H9 (cell line): ENCODE results near the gene DUSP16. TPM values are rescaled to one million over a fixed set of nuclear protein-coding genes. Genes with fewer than 3 reads are reported as not detected.

Experiments
- DNase-seq: peaks from one replicate; pipeline ENCODE4 v3.0.0-alpha.2; 2017
- H2AFZ ChIP-seq: one replicate; pipeline ENCODE4 v1.6.1; 2013; ENCODE audit warnings: mild to moderate bottlenecking, low read length, control low read depth, moderate library complexity
- H2AK5ac ChIP-seq: 2 replicates; pipeline ENCODE4 v1.6.1; 2013; ENCODE audit warnings: low read length, control low read depth, mixed read lengths; ENCODE audit not compliant: insufficient read length
- H2BK120ac ChIP-seq: one replicate; pipeline ENCODE4 v1.6.1; 2013; ENCODE audit warnings: low read depth, mild to moderate bottlenecking, low read length, control low read depth, inconsistent platforms; ENCODE audit not compliant: poor library complexity, severe bottlenecking
- H2BK12ac ChIP-seq: 2 replicates; pipeline ENCODE4 v1.6.1; 2013; ENCODE audit warnings: low read length, control low read depth, mixed read lengths, low read depth; ENCODE audit not compliant: insufficient read length
- H2BK15ac ChIP-seq: 2 replicates; pipeline ENCODE4 v1.6.1; 2013; ENCODE audit warnings: low read depth, low read length, control low read depth
- H2BK20ac ChIP-seq: one replicate; pipeline ENCODE4 v1.6.1; 2013; ENCODE audit warnings: low read depth, mild to moderate bottlenecking, low read length, control low read depth, inconsistent platforms; ENCODE audit not compliant: poor library complexity, severe bottlenecking
- H2BK5ac ChIP-seq: 2 replicates; pipeline ENCODE4 v1.6.1; 2013; ENCODE audit warnings: low read length, control low read depth, mixed read lengths; ENCODE audit not compliant: insufficient read length
- H3K14ac ChIP-seq: 2 replicates; pipeline ENCODE4 v1.6.1; 2013; ENCODE audit warnings: low read length, control low read depth; ENCODE audit not compliant: insufficient read depth
- H3K18ac ChIP-seq: 2 replicates; pipeline ENCODE4 v1.6.1; 2013; ENCODE audit warnings: low read depth, mild to moderate bottlenecking, mixed read lengths, low read length, control low read depth; ENCODE audit not compliant: insufficient read length
- H3K23ac ChIP-seq: 2 replicates; pipeline ENCODE4 v1.6.1; 2013; ENCODE audit warnings: low read length, control low read depth, mixed read lengths, low read depth; ENCODE audit not compliant: insufficient read length
- H3K23me2 ChIP-seq: 2 replicates; pipeline ENCODE4 v1.6.1; 2013; ENCODE audit warnings: low read depth, mild to moderate bottlenecking, mixed read lengths, low read length, control low read depth; ENCODE audit not compliant: insufficient read length, poor library complexity, severe bottlenecking
- H3K27ac ChIP-seq: 2 replicates; pipeline ENCODE4 v1.5.1; 2013; ENCODE audit warnings: low read length, control low read depth, mixed read lengths, low read depth; ENCODE audit not compliant: insufficient read length
- H3K27me3 ChIP-seq: 2 replicates; pipeline ENCODE4 v1.6.1; 2013; ENCODE audit warnings: low read length, control low read depth, inconsistent platforms; ENCODE audit not compliant: insufficient read depth
- H3K4ac ChIP-seq: 2 replicates; pipeline ENCODE4 v1.6.1; 2013; ENCODE audit warnings: low read depth, mild to moderate bottlenecking, control low read depth, inconsistent platforms, low read length, moderate library complexity
- H3K4me1 ChIP-seq: 2 replicates; pipeline ENCODE4 v1.6.1; 2013; ENCODE audit warnings: low read length, control low read depth, inconsistent platforms; ENCODE audit not compliant: insufficient read depth
- H3K4me2 ChIP-seq: 2 replicates; pipeline ENCODE4 v1.6.1; 2013; ENCODE audit warnings: low read length, control low read depth, mixed read lengths; ENCODE audit not compliant: insufficient read length, insufficient read depth
- H3K56ac ChIP-seq: 2 replicates; pipeline ENCODE4 v1.6.1; 2013; ENCODE audit warnings: low read depth, mild to moderate bottlenecking, mixed read lengths, low read length, control low read depth; ENCODE audit not compliant: insufficient read length
- H3K79me1 ChIP-seq: 2 replicates; pipeline ENCODE4 v1.6.1; 2013; ENCODE audit warnings: low read depth, mild to moderate bottlenecking, moderate library complexity, low read length, control low read depth, inconsistent platforms; ENCODE audit not compliant: insufficient read depth, poor library complexity, severe bottlenecking
- H3K79me2 ChIP-seq: 2 replicates; pipeline ENCODE4 v1.6.1; 2013; ENCODE audit warnings: low read length, control low read depth, inconsistent platforms; ENCODE audit not compliant: insufficient read depth
- H3K9ac ChIP-seq: 2 replicates; pipeline ENCODE4 v1.6.1; 2013; ENCODE audit warnings: low read length, control low read depth, mixed read lengths; ENCODE audit not compliant: insufficient read length; ENCODE audit errors: extremely low read depth
- H3K9me3 ChIP-seq: one replicate; pipeline ENCODE4 v1.6.1; 2013; ENCODE audit warnings: low read depth, low read length, inconsistent platforms; ENCODE audit not compliant: control insufficient read depth
- H3T11ph ChIP-seq: one replicate; pipeline ENCODE4 v1.6.1; 2013; ENCODE audit warnings: mild to moderate bottlenecking, low read length, control low read depth, inconsistent platforms
- H4K20me1 ChIP-seq: one replicate; pipeline ENCODE4 v1.6.1; 2013; ENCODE audit not compliant: control insufficient read depth, insufficient read length, insufficient read depth
- H4K5ac ChIP-seq: 2 replicates; pipeline ENCODE4 v1.6.1; 2013; ENCODE audit warnings: low read depth, mild to moderate bottlenecking, mixed read lengths, low read length, control low read depth; ENCODE audit not compliant: insufficient read length
- H4K8ac ChIP-seq: replicated peaks from 2 replicates; pipeline ENCODE4 v1.6.1; 2013; ENCODE audit warnings: low read length, control low read depth, mixed read lengths, low read depth; ENCODE audit not compliant: insufficient read length
- H4K91ac ChIP-seq: 2 replicates; pipeline ENCODE4 v1.6.1; 2013; ENCODE audit warnings: low read depth, mild to moderate bottlenecking, moderate library complexity, mixed read lengths, low read length, control low read depth; ENCODE audit not compliant: insufficient read length
- H3K27ac Mint-ChIP-seq, 3 experiments: 2 replicates in 2 of 3; 3 replicates in 1 of 3; pipeline ENCODE4 v1.8.0; 2020 to 2021; ENCODE audit warnings: mixed read lengths in 3 of 3, mild to moderate bottlenecking in 1 of 3, moderate library complexity in 1 of 3
- H3K27me3 Mint-ChIP-seq: 2 replicates; pipeline ENCODE4 v1.8.0; 2021; ENCODE audit warnings: low read depth, mild to moderate bottlenecking, moderate library complexity, mixed read lengths
- H3K36me3 Mint-ChIP-seq, 3 experiments: 2 replicates in 2 of 3; 3 replicates in 1 of 3; pipeline ENCODE4 v1.8.0; 2020 to 2021; ENCODE audit warnings: low read depth in 3 of 3, mixed read lengths in 3 of 3; ENCODE audit not compliant: insufficient read depth in 1 of 3
- H3K4me1 Mint-ChIP-seq, 2 experiments: 2 replicates each; pipeline ENCODE4 v1.8.0; 2020; ENCODE audit warnings: mixed read lengths in 2 of 2
- H3K4me3 Mint-ChIP-seq, 2 experiments: 2 replicates in 1 of 2; 3 replicates in 1 of 2; pipeline ENCODE4 v1.8.0; 2020 to 2021; ENCODE audit warnings: mild to moderate bottlenecking in 2 of 2, mixed read lengths in 2 of 2, moderate library complexity in 1 of 2
- H3K9me3 Mint-ChIP-seq, 2 experiments: 2 replicates in 1 of 2; 3 replicates in 1 of 2; pipeline ENCODE4 v1.8.0; 2020; ENCODE audit warnings: mild to moderate bottlenecking in 2 of 2, mixed read lengths in 2 of 2, moderate library complexity in 1 of 2
- total RNA-seq: library from RNA; stranded (reverse); gene quantifications from 2 replicates; pipeline ENCODE4 v1.2.1, GENCODE V29; 2021
- TF ChIP-seq, protein P1 (sequence below): fragments of 200-600 bp; sonication (generic); conservative IDR thresholded peaks from 3 replicates; pipeline ENCODE4 v1.8.0; 2021; ENCODE audit warnings: antibody characterized with exemption, mild to moderate bottlenecking

Gene DUSP16
- total RNA-seq, 1 experiment from 2014 or later: 64.0 TPM

DNA sequence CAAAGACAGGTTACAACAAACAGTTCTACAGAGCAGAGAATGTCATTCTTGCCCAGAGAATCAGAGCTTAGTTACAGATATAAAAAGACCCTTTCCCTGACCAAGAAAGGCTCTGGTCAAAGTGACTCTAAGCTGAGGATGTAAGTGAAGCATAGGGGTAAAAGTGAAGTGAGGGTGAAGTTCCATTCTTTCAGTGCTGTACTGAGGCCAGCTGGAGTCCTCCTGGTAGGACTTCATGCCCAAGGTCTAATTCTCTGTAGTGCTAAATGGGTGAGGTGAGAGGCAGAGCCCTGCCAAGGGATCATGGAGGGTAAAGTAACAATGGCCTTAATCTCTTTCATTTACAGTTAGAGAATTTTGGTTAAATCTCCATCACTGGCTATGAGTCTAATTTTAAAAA, 38.5 kb downstream of the DUSP16 start:
- no peaks in the 10 kb centered on the region for H4K20me1 ChIP-seq
- peaks cover 16% of the 10 kb centered on the region for H3K4me1 ChIP-seq
- H4K91ac ChIP-seq: no peak overlapping the region
- H3K4ac ChIP-seq: no peak overlapping the region
- no peak overlapping the region for H3K9ac ChIP-seq
- no peak overlapping the region for H2BK15ac ChIP-seq
- H2BK120ac ChIP-seq: no peak overlapping the region
- no peak overlapping the region for H2BK20ac ChIP-seq
- Mint-ChIP-seq H3K36me3 (peaks cover 0 to 17% (median 14%) of the 10 kb centered on the region in 3 experiments; a peak in 4 of 7 replicates), H3K27ac (no peak overlapping the region), H3K4me3 (no peak overlapping the region), H3K27me3 (no peaks in the 10 kb centered on the region), H3K4me1 (peaks cover 64 to 69% of the 10 kb centered on the region in 2 experiments), H3K9me3 (no peaks in the 10 kb centered on the region)
- H3K27ac ChIP-seq: no peak overlapping the region
- H3K23ac ChIP-seq: no peak overlapping the region
- no peak overlapping the region for H2AFZ ChIP-seq
- H2BK12ac ChIP-seq: no peak overlapping the region
- no peaks in the 10 kb centered on the region for H3K9me3 ChIP-seq
- no peak overlapping the region for H3K56ac ChIP-seq
- peaks cover 16% of the 10 kb centered on the region; the same call in 1 of the 2 replicates for H3K79me2 ChIP-seq
- peaks cover 7% of the 10 kb centered on the region for H3K79me1 ChIP-seq
- no peak for DNase-seq
- H3K23me2 ChIP-seq: no peaks in the 10 kb centered on the region
- TF ChIP-seq, protein P1, sequence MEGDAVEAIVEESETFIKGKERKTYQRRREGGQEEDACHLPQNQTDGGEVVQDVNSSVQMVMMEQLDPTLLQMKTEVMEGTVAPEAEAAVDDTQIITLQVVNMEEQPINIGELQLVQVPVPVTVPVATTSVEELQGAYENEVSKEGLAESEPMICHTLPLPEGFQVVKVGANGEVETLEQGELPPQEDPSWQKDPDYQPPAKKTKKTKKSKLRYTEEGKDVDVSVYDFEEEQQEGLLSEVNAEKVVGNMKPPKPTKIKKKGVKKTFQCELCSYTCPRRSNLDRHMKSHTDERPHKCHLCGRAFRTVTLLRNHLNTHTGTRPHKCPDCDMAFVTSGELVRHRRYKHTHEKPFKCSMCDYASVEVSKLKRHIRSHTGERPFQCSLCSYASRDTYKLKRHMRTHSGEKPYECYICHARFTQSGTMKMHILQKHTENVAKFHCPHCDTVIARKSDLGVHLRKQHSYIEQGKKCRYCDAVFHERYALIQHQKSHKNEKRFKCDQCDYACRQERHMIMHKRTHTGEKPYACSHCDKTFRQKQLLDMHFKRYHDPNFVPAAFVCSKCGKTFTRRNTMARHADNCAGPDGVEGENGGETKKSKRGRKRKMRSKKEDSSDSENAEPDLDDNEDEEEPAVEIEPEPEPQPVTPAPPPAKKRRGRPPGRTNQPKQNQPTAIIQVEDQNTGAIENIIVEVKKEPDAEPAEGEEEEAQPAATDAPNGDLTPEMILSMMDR: no peak
- H3T11ph ChIP-seq: no peak overlapping the region
- H3K27me3 ChIP-seq: no peaks in the 10 kb centered on the region; the same call in 1 of the 2 replicates
- no peak overlapping the region for H3K4me2 ChIP-seq
- H4K8ac ChIP-seq: no peak overlapping the region
- H2AK5ac ChIP-seq: no peak overlapping the region
- no peak overlapping the region for H3K18ac ChIP-seq
- no peak overlapping the region for H3K14ac ChIP-seq
- no peak overlapping the region for H2BK5ac ChIP-seq
- H4K5ac ChIP-seq: no peak overlapping the region
